GM12878 (cell line): ENCODE data around the gene ALDH1A2. TPM values are rescaled to one million over a fixed set of nuclear protein-coding genes. Genes with fewer than 3 reads are reported as not detected.

Experiments
- ATAC-seq: fragments of 200-7000 bp; cut with Tn5 transposase; 3 replicates; pipeline ENCODE4 v1.9.1; 2020; ENCODE audit warnings: mild to moderate bottlenecking, moderate library complexity
- BruUV-seq: library from RNA; stranded (reverse); fragments of 400-500 nt; replicated peaks from 2 replicates; lab custom pipeline; 2021; lab: Mats Ljungman, UMichigan
- CTCF ChIA-PET: fragments of 300-600 bp; sonication (Branson Sonifier 250); formaldehyde crosslinking; extraction: SDS; loops from one replicate; lab custom pipeline; 2021; ENCODE audit warnings: inconsistent platforms; lab: Yijun Ruan, JAX
- POLR2A ChIA-PET: fragments of 350-600 bp; formaldehyde crosslinking; extraction: SDS; loops from one replicate; lab custom pipeline; 2021; ENCODE audit warnings: inconsistent platforms; lab: Charles Lee
- RAD21 ChIA-PET: fragments of 300-600 bp; sonication (Branson Sonifier 250); formaldehyde crosslinking; loops from one replicate; lab custom pipeline; 2023; ENCODE audit warnings: antibody characterized with exemption; ENCODE audit not compliant: unreplicated experiment; lab: Charles Lee
- SMC1A ChIA-PET: fragments of 300-600 bp; sonication (Branson Sonifier 250); formaldehyde crosslinking; loops from one replicate; lab custom pipeline; 2023; ENCODE audit not compliant: unreplicated experiment, uncharacterized antibody; lab: Charles Lee
- DNase-seq: peaks from one replicate; pipeline ENCODE4 v3.0.0-alpha.2; 2011; ENCODE audit warnings: low read depth, low spot score
- FAIRE-seq: peaks from 3 replicates; lab custom pipeline; 2011; peaks lifted over from hg19 to GRCh38; lab: Jason Lieb, UNC
- H2AFZ ChIP-seq: 2 replicates; pipeline ENCODE4 v1.6.0; 2011; ENCODE audit warnings: low read depth, low read length, control low read depth; ENCODE audit not compliant: control insufficient read depth
- H3K27ac ChIP-seq: 2 replicates; pipeline ENCODE4 v1.5.1; 2011; ENCODE audit warnings: control low read depth; ENCODE audit not compliant: control insufficient read depth, insufficient read depth
- H3K27me3 ChIP-seq, 2 experiments: replicated peaks in 1 of 2; 2 replicates each; pipeline versions ENCODE4 v1.6.0 to v1.6.1; 2011; ENCODE audit warnings: low read length in 1 of 2; ENCODE audit not compliant: control insufficient read depth in 2 of 2, insufficient read depth in 2 of 2
- H3K36me3 ChIP-seq, 2 experiments: 2 replicates each; pipeline ENCODE4 v1.5.1; 2011; ENCODE audit warnings: low read length in 1 of 2; ENCODE audit not compliant: control insufficient read depth in 2 of 2, insufficient read depth in 2 of 2
- H3K4me1 ChIP-seq: 2 replicates; pipeline ENCODE4 v1.6.1; 2011; ENCODE audit warnings: mild to moderate bottlenecking, low read length, moderate library complexity, mixed read lengths; ENCODE audit not compliant: control insufficient read depth, insufficient read depth
- H3K4me2 ChIP-seq: 2 replicates; pipeline ENCODE4 v1.6.0; 2011; ENCODE audit warnings: control low read depth; ENCODE audit not compliant: control insufficient read depth, insufficient read depth
- H3K4me3 ChIP-seq: fragments of 200-600 bp; sonication (generic); 2 replicates; pipeline ENCODE4 v1.5.1; 2016
- H3K79me2 ChIP-seq: 2 replicates; pipeline ENCODE4 v1.6.0; 2011; ENCODE audit warnings: low read length; ENCODE audit not compliant: control insufficient read depth, insufficient read depth
- H3K9ac ChIP-seq: 2 replicates; pipeline ENCODE4 v1.8.0; 2011; ENCODE audit warnings: low read length, control low read depth, mixed read lengths; ENCODE audit not compliant: control insufficient read depth, insufficient read depth
- H3K9me3 ChIP-seq: replicated peaks from 3 replicates; pipeline ENCODE4 v1.5.1; 2011; ENCODE audit warnings: mild to moderate bottlenecking, low read length; ENCODE audit not compliant: control insufficient read depth, insufficient read depth
- H4K20me1 ChIP-seq: 2 replicates; pipeline ENCODE4 v1.6.0; 2011; ENCODE audit not compliant: control insufficient read depth, insufficient read depth
- BACH1 ChIP-seq: fragments of 450-650 bp; IDR thresholded peaks from 2 replicates; pipeline ENCODE4 v1.6.1; 2017; ENCODE audit warnings: mild to moderate bottlenecking, borderline replicate concordance
- CREM ChIP-seq: IDR thresholded peaks from 2 replicates; pipeline ENCODE4 v1.6.1; 2014; ENCODE audit warnings: antibody characterized with exemption, low read depth
- GABPA ChIP-seq: IDR thresholded peaks from 2 replicates; pipeline ENCODE4 v1.6.1; 2014; ENCODE audit warnings: antibody characterized with exemption, low read depth, mild to moderate bottlenecking, inconsistent platforms
- IKZF1 ChIP-seq: fragments of 450-650 bp; conservative IDR thresholded peaks from 2 replicates; pipeline ENCODE4 v1.6.1; 2017; ENCODE audit warnings: antibody characterized with exemption, mild to moderate bottlenecking
- IRF5 ChIP-seq: fragments of 450-650 bp; IDR thresholded peaks from 2 replicates; pipeline ENCODE4 v1.6.1; 2017; ENCODE audit warnings: borderline replicate concordance
- KAT2A ChIP-seq: conservative IDR thresholded peaks from 2 replicates; pipeline ENCODE4 v1.6.1; 2011; ENCODE audit warnings: low read depth, low read length; ENCODE audit not compliant: control insufficient read depth
- MEF2B ChIP-seq: fragments of 450-650 bp; IDR thresholded peaks from 2 replicates; pipeline ENCODE4 v1.6.1; 2018; ENCODE audit warnings: mild to moderate bottlenecking, moderate library complexity; ENCODE audit not compliant: partially characterized antibody, poor library complexity, severe bottlenecking
- MTA2 ChIP-seq: fragments of 450-650 bp; IDR thresholded peaks from 2 replicates; pipeline ENCODE4 v1.6.1; 2016; ENCODE audit warnings: low read depth, mild to moderate bottlenecking, moderate library complexity
- MYC ChIP-seq: IDR thresholded peaks from 2 replicates; pipeline ENCODE4 v1.6.1; 2011; ENCODE audit warnings: mild to moderate bottlenecking, low read length, moderate library complexity, inconsistent platforms; ENCODE audit not compliant: insufficient read depth, insufficient replicate concordance, insufficient read length, severe bottlenecking
- NFIC ChIP-seq: IDR thresholded peaks from 2 replicates; pipeline ENCODE4 v1.6.1; 2012; ENCODE audit warnings: low read depth, mild to moderate bottlenecking, inconsistent platforms, low read length, moderate library complexity
- POU2F2 ChIP-seq: IDR thresholded peaks from 3 replicates; pipeline ENCODE4 v1.6.1; 2011; ENCODE audit warnings: low read depth, mild to moderate bottlenecking, low read length, borderline replicate concordance
- RB1 ChIP-seq: fragments of 450-650 bp; formaldehyde crosslinking; IDR thresholded peaks from 2 replicates; pipeline ENCODE4 v1.6.1; 2017; ENCODE audit warnings: mild to moderate bottlenecking, borderline replicate concordance
- RBBP5 ChIP-seq: fragments of 200-600 bp; sonication (generic); conservative IDR thresholded peaks from 2 replicates; pipeline ENCODE4 v1.6.1; 2016
- RCOR1 ChIP-seq: conservative IDR thresholded peaks from 2 replicates; pipeline ENCODE4 v1.6.1; 2012; ENCODE audit warnings: low read depth, low read length, improper control_type of control experiment
- SREBF1 ChIP-seq: IDR thresholded peaks from 2 replicates; pipeline ENCODE4 v1.6.1; 2012; ENCODE audit warnings: mild to moderate bottlenecking, low read length
- TCF12 ChIP-seq: IDR thresholded peaks from 2 replicates; pipeline ENCODE4 v1.6.1; 2011; ENCODE audit warnings: low read depth, mild to moderate bottlenecking, low read length
- TCF7 ChIP-seq: IDR thresholded peaks from 2 replicates; pipeline ENCODE4 v1.6.1; 2014; ENCODE audit warnings: antibody characterized with exemption, borderline replicate concordance
- ZSCAN29 ChIP-seq: fragments of 450-650 bp; IDR thresholded peaks from 2 replicates; pipeline ENCODE4 v1.6.1; 2017; ENCODE audit warnings: mild to moderate bottlenecking, moderate library complexity
- ZZZ3 ChIP-seq: IDR thresholded peaks from 2 replicates; pipeline ENCODE4 v1.6.1; 2011; ENCODE audit warnings: low read depth; ENCODE audit not compliant: control insufficient read depth, insufficient read length
- WGBS: methylation state at CpG from one replicate; pipeline ENCODE4 v1.1.6; 2016; ENCODE audit warnings: low lambda C conversion rate; ENCODE audit not compliant: insufficient replicate concordance, insufficient coverage; ENCODE audit errors: missing lambda C conversion rate; 5-methylcytosine and 5-hydroxymethylcytosine counted together
- in situ Hi-C: fragments of 300-500 bp; cut with MboI; formaldehyde crosslinking; loops from 9 replicates; pipeline ENCODE4 v1.14.3; 2018; ENCODE audit warnings: mixed read lengths
- intact Hi-C: fragments of 100-400 bp; cut with micrococcal nuclease; formaldehyde crosslinking; loops from one replicate; pipeline ENCODE4 v1.14.2; 2022; ENCODE audit not compliant: unreplicated experiment
- polyA plus RNA-seq, 11 experiments: library from polyadenylated mRNA; depleted of rRNA in 4 of 11; unstranded in 6 of 11; stranded (reverse) in 5 of 11; fragments of >200 nt; fragmentation: Nextera tagmentation in 4 of 11; fragmentation: Illumina TruSeq in 1 of 11; extraction: Ambion mirVana in 4 of 11; extraction: Trizol in 1 of 11; gene quantifications; 1 replicate in 1 of 11; 2 replicates in 10 of 11; pipeline versions ENCODE4 v1.2.1 to v1.2.3, GENCODE V29; 2011 to 2016; ENCODE audit warnings: inconsistent platforms in 2 of 11, missing spikeins in 2 of 11, low read depth in 1 of 11
- total RNA-seq, 4 experiments: library from RNA; depleted of rRNA in 3 of 4; stranded (reverse); fragments of >200 nt in 3 of 4; fragmentation: Illumina TruSeq in 1 of 4; extraction: Trizol in 1 of 4; gene quantifications; 2 replicates each; pipeline versions ENCODE4 v1.2.1 to v1.2.3, GENCODE V29; 2013 to 2021
- TF ChIP-seq, protein P1 (sequence below): IDR thresholded peaks from 2 replicates; pipeline ENCODE4 v1.6.1; 2011; ENCODE audit warnings: borderline replicate concordance, low read depth, mild to moderate bottlenecking, moderate library complexity, low read length; ENCODE audit not compliant: insufficient read depth, poor library complexity, severe bottlenecking

The ALDH1A2 gene
- total and polyA plus RNA-seq, 10 of the 15 experiments (the other 5 are each of a cell fraction or from before 2014, with no cell fraction given), result 0.06 to 0.92 (median 0.18) TPM; not detected in 5

- no peak overlapping the region for H3K4me3 ChIP-seq
- intact Hi-C loops, result no loop called here
- DNase-seq (no peak), FAIRE-seq (no peak), ATAC-seq (no peak)
- H3K4me1 ChIP-seq, result no peaks in the 10 kb centered on the region
- in situ Hi-C loops, result no loop called here
- no peaks in the 10 kb centered on the region for H3K9me3 ChIP-seq
- SMC1A ChIA-PET, result interaction anchor here (1.3 kb wide), 1 partner anchor 12 kb away, joined by 3 read pairs; no protein-coding TSS in a partner anchor
- CTCF ChIA-PET, result no interaction called here
- no peak overlapping the region for H3K4me2 ChIP-seq
- TF ChIP-seq GABPA (no peak), TCF12 (no peak), MTA2 (no peak), BACH1 (no peak), RB1 (no peak), RBBP5 (no peak), IRF5 (no peak), SREBF1 (no peak), RCOR1 (no peak), POU2F2 (no peak), ZSCAN29 (no peak), CREM (no peak), IKZF1 (no peak), TCF7 (no peak), ZZZ3 (no peak), NFIC (no peak), MEF2B (no peak), KAT2A (no peak), MYC (no peak)
- TF ChIP-seq, protein P1, sequence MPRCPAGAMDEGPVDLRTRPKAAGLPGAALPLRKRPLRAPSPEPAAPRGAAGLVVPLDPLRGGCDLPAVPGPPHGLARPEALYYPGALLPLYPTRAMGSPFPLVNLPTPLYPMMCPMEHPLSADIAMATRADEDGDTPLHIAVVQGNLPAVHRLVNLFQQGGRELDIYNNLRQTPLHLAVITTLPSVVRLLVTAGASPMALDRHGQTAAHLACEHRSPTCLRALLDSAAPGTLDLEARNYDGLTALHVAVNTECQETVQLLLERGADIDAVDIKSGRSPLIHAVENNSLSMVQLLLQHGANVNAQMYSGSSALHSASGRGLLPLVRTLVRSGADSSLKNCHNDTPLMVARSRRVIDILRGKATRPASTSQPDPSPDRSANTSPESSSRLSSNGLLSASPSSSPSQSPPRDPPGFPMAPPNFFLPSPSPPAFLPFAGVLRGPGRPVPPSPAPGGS, result no peak
- H2AFZ ChIP-seq, result no peak overlapping the region
- POLR2A ChIA-PET, result no interaction called here
- H4K20me1 ChIP-seq, result no peaks in the 10 kb centered on the region
- RAD21 ChIA-PET, result no interaction called here
- WGBS, result 3% methylated on average over 2 of the region's 2 CpGs
- H3K79me2 ChIP-seq, result no peaks in the 10 kb centered on the region
- H3K27me3 ChIP-seq, result no peaks in the 10 kb centered on the region; a peak in 1 of 4 replicates
- no peaks in the 10 kb centered on the region for H3K36me3 ChIP-seq
- no peak overlapping the region for H3K9ac ChIP-seq
- no TSS peak for BruUV-seq
- H3K27ac ChIP-seq, result no peak overlapping the region
These were observed 42.6 kb upstream of the ALDH1A2 start for GRCh38 chr15:58108117-58108516.
